GM19099 (cell line): ENCODE results near the gene KRTAP12-4.

Source experiments
- POLR2A ChIP-seq: IDR thresholded peaks from 3 replicates; pipeline ENCODE4 v1.6.1; 2011; ENCODE audit warnings: low read depth; ENCODE audit not compliant: insufficient read length; ENCODE audit errors: extremely low read depth

KRTAP12-4 gene

GRCh38 chr21:44694776-44695175, 40.3 kb upstream of the KRTAP12-4 start:
- no peak for TF ChIP-seq POLR2A

DNA sequence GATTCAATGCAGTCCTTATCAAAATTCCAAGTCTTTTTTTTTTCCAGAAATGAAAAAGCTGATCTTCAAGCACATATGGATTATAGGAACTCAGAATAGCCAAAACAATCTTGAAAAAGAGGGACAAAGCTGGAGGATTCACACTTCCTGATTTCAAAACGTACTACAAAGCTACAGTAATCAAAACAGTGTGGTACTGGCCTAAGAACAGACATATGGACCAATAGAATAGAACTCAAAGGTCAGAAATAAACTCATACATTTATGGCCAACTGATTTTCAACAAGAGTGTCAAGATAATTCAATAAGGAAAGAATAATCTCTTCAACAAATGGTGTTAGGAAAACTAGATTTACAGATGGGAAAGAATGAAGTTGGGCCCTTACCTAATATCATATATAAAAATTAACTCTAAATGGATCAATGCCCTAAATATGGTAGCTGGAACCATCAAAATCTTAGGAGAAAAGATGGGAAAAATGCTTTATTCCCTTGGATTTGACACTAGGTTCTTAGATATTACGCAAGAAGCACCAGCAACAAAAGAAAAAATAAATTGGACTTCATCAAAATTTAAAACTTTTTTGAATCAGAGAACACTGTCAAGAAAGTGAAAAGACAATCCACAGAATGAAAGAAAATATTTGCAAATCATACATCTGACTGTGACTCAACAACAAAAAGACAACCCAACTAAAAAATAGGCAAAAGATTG, 38.5 kb upstream of the KRTAP12-4 start:
- TF ChIP-seq POLR2A, result no peak

DNA sequence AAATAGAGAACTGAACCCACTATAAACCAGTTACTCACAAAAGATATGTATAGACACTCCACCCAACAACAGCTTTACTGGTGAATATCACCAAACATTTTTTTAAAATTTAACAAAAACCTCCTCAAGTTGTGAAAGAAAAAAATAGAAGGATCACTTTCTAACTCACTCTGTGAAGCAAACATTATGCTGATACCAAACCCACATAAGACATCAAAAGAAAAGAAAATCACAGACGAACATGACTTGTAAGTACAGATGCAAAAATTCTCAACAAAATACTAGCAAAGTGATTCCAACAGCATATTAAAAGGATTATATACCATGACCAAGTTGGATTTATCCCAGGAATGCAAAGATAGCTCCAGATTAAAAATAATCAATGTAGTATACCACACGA, 37.2 kb upstream of the KRTAP12-4 start:
- no peak for TF ChIP-seq POLR2A

DNA sequence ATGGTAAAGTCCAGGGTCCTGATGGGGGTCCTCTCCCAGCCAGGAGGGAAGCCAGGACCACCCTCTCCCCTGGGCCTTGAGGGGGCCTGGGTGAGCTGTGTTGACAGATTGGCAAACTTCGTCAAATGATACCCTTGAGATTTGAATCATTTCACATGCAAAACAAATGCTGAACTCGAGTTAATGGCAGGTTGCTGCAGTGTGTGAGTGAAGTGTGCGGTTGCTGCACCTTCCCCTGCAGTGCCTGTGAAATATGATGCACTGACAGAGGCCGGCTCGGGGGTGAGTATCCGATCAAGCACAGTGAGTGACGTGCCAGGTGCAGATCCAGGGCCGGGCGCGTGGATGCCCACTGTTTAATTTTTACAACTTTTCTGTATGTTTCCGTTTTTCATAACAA, 33.2 kb upstream of the KRTAP12-4 start:
- no peak for TF ChIP-seq POLR2A

DNA sequence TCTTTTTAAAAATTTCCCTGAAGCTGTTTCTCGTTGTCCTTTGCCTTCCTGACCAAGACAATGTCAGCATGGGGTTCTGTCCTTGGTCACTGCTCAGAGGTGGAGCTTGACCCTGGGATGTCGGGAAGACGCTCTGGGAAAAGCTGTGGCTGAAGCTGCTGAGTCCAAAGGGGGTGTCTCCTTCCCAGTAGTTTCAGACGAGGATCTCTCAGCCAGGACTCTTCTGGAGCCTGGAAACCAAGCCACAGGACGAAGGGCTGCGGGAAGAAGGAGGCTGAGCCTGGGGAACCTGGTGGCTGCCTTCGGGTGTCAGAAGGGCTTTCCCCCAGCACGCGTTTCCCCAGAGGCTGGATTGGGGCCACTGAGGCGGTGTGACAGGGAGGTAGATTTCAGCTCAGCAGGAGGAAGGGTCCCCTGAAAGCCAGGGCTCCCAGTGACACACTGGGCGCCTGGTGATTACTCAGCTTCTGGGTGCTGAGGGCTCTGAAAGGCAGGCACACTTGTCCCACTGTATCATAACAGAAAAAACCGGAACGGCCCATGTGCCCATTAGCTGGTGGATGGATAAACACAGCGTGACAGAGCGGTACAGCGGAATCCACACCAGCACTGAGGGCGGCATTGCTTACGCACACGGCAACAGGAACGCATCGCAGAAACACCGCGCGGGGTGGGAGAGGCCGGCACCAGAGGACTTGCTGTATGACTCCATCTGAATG, 32.5 kb upstream of the KRTAP12-4 start:
- TF ChIP-seq POLR2A, result no peak

GRCh38 chr21:44686000-44686781, 31.7 kb upstream of the KRTAP12-4 start:
- no peak for TF ChIP-seq POLR2A

- no peak for TF ChIP-seq POLR2A
These were observed 30.0 kb upstream of the KRTAP12-4 start for GRCh38 chr21:44684483-44684882.

GRCh38 chr21:44684077-44684476, 29.6 kb upstream of the KRTAP12-4 start:
- TF ChIP-seq POLR2A, result no peak

DNA sequence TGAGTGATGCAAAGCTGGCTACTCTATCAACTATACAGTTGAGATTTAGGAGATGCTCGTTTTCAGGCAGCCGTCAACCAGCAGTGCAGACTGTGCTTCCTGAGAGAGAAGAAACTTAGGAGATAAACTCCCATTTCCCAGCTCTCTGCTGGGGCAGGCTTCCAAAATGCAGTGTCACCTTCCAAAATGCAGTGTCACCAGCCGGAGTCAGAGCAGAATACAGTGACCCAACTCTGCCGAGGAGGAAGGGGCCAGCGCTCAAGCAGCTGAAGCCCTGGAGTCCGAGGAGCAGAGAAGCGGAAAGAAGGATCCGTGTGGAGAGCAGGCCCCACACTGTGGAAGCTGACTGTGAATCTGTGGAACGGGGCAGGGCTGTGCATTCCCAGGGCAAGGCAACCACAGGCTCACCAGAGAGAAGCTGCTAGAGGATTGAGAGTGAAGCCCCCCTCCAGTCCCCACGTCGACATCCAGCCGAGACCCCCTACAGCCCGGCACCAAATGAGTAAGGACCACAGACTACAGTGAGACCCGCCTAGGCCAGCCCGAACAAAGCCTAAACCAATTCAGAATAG, 28.2 kb upstream of the KRTAP12-4 start:
- no peak for TF ChIP-seq POLR2A

- TF ChIP-seq POLR2A, result no peak
These were observed 27.6 kb upstream of the KRTAP12-4 start, which contains the start of gene KRTAP12-1 for GRCh38 chr21:44681861-44682579. TSS of gene KRTAP12-1 (minus strand) at chr21:44682163. CDS start at chr21:44682123, 40 bp downstream.

GRCh38 chr21:44681152-44681551, 26.7 kb upstream of the KRTAP12-4 start:
- no peak for TF ChIP-seq POLR2A

GRCh38 chr21:44677881-44678280, 23.4 kb upstream of the KRTAP12-4 start:
- TF ChIP-seq POLR2A, result no peak

DNA sequence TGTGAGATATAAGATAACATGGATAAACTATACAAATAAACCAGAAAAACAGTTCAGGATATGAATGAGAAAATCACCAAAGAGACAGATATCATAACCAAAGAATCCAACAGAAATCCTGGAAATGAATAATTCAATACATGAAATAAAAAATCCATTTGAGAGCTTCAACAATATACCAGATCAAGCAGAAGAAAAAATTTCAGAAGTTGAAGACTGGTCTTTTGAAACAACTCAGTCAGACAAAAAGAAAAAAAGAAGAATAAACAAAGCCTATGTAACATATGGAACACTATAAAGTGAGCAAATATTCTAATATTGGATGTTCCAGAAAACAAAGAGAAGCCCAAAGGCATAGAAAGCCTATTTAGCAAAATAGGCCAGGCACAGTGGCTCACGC, 17.5 kb upstream of the KRTAP12-4 start:
- no peak for TF ChIP-seq POLR2A

- TF ChIP-seq POLR2A, result no peak
These were observed 16.4 kb upstream of the KRTAP12-4 start for GRCh38 chr21:44670642-44671432.
